GM19467 (cell line): ENCODE data around the gene EMC10.
"Not testable (repeated sequence)": the region's sequence is repeated elsewhere in the genome, so short reads cannot be mapped to it uniquely, and the experiment has no call there.

Source experiments
- ATAC-seq: cut with Tn5 transposase; IDR thresholded peaks from one replicate; pipeline ENCODE4 v1.9.1; 2021; ENCODE audit warnings: mild to moderate bottlenecking, moderate library complexity; ENCODE audit not compliant: unreplicated experiment

EMC10 gene

GRCh38 chr19:50476224-50476906, at the start of gene EMC10, which contains the start of gene GARIN5A:
TSS of gene EMC10 (plus strand) at chr19:50476507. CDS start at chr19:50476545, 38 bp downstream.
TSS of gene GARIN5A (minus strand) at chr19:50476848. CDS start at chr19:50476388, 460 bp downstream.
- peak; percentile 80 for ATAC-seq

- ATAC-seq: no peak
These were observed 48.9 kb upstream of the EMC10 start for GRCh38 chr19:50427318-50427925.

DNA sequence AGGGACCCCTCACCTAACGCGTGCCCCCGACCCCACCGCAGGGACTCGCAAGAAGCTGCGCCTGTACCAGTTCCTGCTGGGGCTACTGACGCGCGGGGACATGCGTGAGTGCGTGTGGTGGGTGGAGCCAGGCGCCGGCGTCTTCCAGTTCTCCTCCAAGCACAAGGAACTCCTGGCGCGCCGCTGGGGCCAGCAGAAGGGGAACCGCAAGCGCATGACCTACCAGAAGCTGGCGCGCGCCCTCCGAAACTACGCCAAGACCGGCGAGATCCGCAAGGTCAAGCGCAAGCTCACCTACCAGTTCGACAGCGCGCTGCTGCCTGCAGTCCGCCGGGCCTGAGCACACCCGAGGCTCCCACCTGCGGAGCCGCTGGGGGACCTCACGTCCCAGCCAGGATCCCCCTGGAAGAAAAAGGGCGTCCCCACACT, 48.3 kb upstream of the EMC10 start:
- no peak for ATAC-seq

DNA sequence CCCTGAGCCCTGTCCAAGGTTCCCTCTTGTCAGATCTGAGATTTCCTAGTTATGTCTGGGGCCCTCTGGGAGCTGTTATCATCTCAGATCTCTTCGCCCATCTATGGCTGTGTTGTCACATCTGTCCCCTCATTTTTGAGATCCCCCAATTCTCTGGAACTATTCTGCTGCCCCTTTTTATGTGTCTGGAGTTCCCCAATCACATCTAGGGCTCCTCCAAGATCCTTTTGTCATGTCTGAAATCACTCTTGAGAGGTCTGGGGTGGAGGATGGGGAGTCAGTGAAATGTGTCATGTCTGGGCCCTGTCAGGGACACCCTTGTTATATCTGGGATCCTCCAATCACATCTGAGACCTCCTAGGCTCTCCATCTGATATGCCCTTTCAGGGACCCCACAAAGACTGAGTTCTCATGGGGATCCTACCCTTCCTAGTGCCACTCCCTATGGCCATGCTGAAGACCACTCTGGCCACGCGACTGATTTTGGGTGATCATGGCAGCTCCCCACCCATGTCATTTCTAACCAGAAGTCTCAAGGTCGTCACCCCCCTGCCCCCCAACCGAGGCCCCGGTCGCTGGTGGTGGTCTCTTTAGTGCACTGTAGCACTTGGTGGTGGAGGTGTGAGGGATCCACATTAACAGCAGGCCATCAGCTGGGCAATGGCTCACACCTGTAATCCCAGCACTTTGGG, 47.4 kb upstream of the EMC10 start:
- ATAC-seq: no peak

DNA sequence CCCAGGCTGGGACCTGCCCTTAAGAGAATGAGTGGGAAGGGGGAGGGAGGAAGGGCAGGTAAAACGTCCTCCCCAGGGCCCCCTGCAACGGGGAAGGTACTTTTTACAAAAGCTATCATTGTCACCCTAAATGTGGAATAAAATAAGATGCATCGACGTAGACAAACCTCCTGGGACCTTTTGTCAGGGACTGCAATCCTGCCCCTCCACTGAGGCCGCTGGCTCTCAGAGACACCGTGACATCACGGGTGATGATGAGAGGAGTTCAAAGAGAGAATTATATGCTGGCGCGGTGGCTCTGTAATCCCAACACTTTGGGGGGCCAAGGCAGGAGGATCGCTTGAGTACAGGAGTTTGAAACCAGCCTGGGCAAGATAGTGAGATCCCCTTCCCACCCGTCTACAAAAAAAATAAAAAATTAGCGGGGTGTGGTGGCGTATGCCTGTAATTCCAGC, 45.4 kb upstream of the EMC10 start:
- no peak for ATAC-seq

- ATAC-seq: peak; percentile 53
These were observed 44.7 kb upstream of the EMC10 start for GRCh38 chr19:50431343-50432220.

DNA sequence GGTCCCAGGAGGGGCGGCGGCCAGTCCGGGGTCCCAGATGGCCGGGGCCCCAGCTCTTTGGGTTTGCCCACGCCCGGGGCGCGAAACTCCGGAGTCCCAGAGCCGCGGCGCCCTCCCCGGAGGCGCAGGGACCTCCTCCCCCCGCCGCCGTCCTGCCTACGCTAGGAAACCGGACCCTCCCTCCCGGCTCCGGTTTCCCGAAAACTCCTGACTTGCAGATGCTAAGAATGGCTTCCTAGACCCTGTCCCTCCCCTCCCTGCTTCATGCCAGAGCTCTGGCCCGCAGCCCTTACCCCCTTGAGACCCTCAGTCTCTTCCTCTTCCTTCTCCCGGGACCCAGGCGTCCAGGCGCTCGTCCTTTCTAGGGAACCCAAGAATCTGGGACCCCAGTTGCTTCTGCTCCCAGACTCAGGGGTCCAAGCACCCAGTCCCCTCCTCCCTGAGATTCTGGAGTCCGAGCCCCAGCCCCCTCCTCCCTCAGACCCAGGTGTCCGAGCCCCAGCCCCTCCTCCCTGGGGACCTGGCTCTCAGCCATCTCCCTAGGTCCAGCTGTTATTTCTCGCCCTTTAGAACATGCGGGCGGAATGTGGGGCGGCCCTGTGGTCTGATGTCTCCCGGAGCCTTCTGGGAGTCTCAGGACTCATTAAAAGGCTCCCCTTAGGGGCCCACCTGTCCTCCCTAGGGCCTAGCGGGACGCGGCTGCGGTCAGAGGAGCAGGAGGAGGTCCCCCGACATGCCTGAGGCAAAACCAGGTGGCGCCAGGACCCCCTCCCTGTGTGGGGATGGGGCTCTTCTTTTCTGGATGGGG, 43.9 kb upstream of the EMC10 start, which contains the start of gene MYBPC2:
Gene MYBPC2 (plus strand): TSS at position 672 of the 808 bp plus-strand sequence. CDS start 62 bp downstream, at position 734.
- ATAC-seq: no peak

GRCh38 chr19:50433201-50434180, 42.8 kb upstream of the EMC10 start:
- ATAC-seq: no peak

GRCh38 chr19:50434525-50434924, 41.8 kb upstream of the EMC10 start:
- ATAC-seq: no peak

DNA sequence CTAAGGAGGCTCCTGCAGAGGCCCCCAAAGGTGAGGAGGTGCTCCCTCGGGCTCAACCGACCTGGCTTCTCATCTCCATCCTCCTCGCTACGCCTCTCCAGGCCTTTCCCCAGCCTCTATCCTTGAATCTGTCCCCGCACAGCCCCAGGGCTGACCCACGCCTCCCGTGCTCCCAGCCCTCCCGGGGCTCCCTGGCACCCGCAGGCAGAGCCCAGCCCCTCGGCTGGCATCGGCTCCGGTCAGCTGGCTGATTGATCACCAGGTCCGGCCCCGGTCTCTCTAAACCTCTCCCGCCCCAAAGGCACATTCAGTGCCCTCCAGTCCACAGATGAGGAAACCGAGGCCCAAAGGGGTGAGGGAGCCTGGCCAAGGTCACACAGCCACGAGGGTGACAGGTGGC, 41.1 kb upstream of the EMC10 start:
- ATAC-seq: no peak

GRCh38 chr19:50435627-50436026, 40.7 kb upstream of the EMC10 start:
- ATAC-seq: no peak

- no peak for ATAC-seq
These were observed 38.4 kb upstream of the EMC10 start for GRCh38 chr19:50437862-50438449.

DNA sequence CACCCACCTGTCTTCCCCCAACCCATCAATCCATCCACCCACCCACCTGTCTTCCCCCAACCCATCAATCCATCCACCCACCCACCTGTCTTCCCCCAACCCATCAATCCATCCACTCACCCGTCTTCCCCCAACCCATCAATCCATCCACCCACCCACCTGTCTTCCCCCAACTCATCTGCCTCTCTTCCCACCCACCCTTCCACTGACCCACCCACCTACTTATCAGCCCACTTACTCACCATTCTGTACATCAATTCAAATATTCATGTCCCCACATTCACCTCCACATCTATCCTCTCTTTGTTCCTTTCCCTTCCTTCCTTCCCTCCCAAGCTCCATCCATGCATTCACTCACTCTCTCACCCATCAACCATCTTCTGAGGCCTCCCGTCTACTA, 37.2 kb upstream of the EMC10 start:
- not testable (repeated sequence) for ATAC-seq

GRCh38 chr19:50444059-50444458, 32.2 kb upstream of the EMC10 start:
- no peak for ATAC-seq

DNA sequence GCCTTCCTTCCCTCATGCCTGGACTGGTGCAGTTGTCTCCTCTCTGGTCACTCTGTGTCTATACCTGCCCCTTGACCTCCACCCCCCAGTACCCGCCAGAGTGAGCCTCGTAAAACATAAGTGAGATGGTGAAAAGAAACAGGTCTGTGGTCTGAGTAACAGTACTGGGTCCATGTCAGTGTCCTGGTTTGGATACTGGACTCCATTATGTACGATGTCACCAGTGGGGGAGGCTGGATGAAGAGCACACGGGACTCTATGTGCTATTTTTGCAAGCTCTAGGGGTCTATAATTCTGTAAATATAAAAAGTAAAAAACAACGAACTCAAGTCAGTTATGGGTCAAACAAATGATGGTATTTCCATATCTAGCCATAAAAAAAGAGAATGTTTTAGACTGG, 29.3 kb upstream of the EMC10 start:
- ATAC-seq: no peak

- ATAC-seq: no peak
These were observed 28.6 kb upstream of the EMC10 start for GRCh38 chr19:50447750-50448149.

DNA sequence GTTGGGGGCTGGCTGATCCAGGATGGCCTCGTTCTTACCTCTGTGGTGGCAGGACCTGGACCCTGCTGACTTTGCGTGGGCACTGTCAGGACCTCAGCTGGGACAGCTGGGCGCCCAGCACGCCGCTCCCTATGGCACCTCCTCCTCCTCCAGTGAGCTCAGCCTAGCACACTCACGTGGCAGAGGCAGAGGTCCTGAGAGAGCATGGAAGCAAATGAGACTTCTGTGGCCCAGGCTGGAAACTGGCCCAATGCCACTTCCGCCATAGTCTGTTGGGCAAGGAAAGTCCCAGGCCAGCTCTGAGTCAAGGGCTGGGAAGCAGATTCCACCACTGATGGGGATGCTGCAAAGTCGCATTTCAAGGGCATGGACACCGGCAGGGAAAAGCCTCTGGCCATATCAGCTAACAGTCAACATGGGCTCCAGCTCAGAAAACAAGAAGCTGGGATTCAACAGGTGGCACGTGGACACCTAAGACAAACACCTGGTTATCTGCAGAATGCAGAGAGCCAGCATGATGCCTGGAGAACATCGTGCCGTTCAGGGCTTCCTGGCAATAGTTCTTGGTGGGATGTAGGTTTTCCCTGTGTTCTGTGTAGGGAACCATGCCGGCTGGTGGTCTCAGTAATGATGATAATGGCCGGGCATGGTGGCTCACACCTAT, 26.9 kb upstream of the EMC10 start:
- ATAC-seq: no peak
